GM12878 (cell line): ENCODE data around the gene RAD51B. TPM values are rescaled to one million over a fixed set of nuclear protein-coding genes. Genes with fewer than 3 reads are reported as not detected.

Source experiments
- ATAC-seq: fragments of 200-7000 bp; cut with Tn5 transposase; 3 replicates; pipeline ENCODE4 v1.9.1; 2020; ENCODE audit warnings: mild to moderate bottlenecking, moderate library complexity
- BruUV-seq: library from RNA; stranded (reverse); fragments of 400-500 nt; replicated peaks from 2 replicates; lab custom pipeline; 2021; lab: Mats Ljungman, UMichigan
- CTCF ChIA-PET: fragments of 300-600 bp; sonication (Branson Sonifier 250); formaldehyde crosslinking; extraction: SDS; loops from one replicate; lab custom pipeline; 2021; ENCODE audit warnings: inconsistent platforms; lab: Yijun Ruan, JAX
- POLR2A ChIA-PET: fragments of 350-600 bp; formaldehyde crosslinking; extraction: SDS; loops from one replicate; lab custom pipeline; 2021; ENCODE audit warnings: inconsistent platforms; lab: Charles Lee
- RAD21 ChIA-PET: fragments of 300-600 bp; sonication (Branson Sonifier 250); formaldehyde crosslinking; loops from one replicate; lab custom pipeline; 2023; ENCODE audit warnings: antibody characterized with exemption; ENCODE audit not compliant: unreplicated experiment; lab: Charles Lee
- SMC1A ChIA-PET: fragments of 300-600 bp; sonication (Branson Sonifier 250); formaldehyde crosslinking; loops from one replicate; lab custom pipeline; 2023; ENCODE audit not compliant: unreplicated experiment, uncharacterized antibody; lab: Charles Lee
- DNase-seq: peaks from one replicate; pipeline ENCODE4 v3.0.0-alpha.2; 2011; ENCODE audit warnings: low read depth, low spot score
- FAIRE-seq: peaks from 3 replicates; lab custom pipeline; 2011; peaks lifted over from hg19 to GRCh38; lab: Jason Lieb, UNC
- H2AFZ ChIP-seq: 2 replicates; pipeline ENCODE4 v1.6.0; 2011; ENCODE audit warnings: low read depth, low read length, control low read depth; ENCODE audit not compliant: control insufficient read depth
- H3K27ac ChIP-seq: 2 replicates; pipeline ENCODE4 v1.5.1; 2011; ENCODE audit warnings: control low read depth; ENCODE audit not compliant: control insufficient read depth, insufficient read depth
- H3K27me3 ChIP-seq, 2 experiments: replicated peaks in 1 of 2; 2 replicates each; pipeline versions ENCODE4 v1.6.0 to v1.6.1; 2011; ENCODE audit warnings: low read length in 1 of 2; ENCODE audit not compliant: control insufficient read depth in 2 of 2, insufficient read depth in 2 of 2
- H3K36me3 ChIP-seq, 2 experiments: 2 replicates each; pipeline ENCODE4 v1.5.1; 2011; ENCODE audit warnings: low read length in 1 of 2; ENCODE audit not compliant: control insufficient read depth in 2 of 2, insufficient read depth in 2 of 2
- H3K4me1 ChIP-seq: 2 replicates; pipeline ENCODE4 v1.6.1; 2011; ENCODE audit warnings: mild to moderate bottlenecking, low read length, moderate library complexity, mixed read lengths; ENCODE audit not compliant: control insufficient read depth, insufficient read depth
- H3K4me2 ChIP-seq: 2 replicates; pipeline ENCODE4 v1.6.0; 2011; ENCODE audit warnings: control low read depth; ENCODE audit not compliant: control insufficient read depth, insufficient read depth
- H3K4me3 ChIP-seq: fragments of 200-600 bp; sonication (generic); 2 replicates; pipeline ENCODE4 v1.5.1; 2016
- H3K79me2 ChIP-seq: 2 replicates; pipeline ENCODE4 v1.6.0; 2011; ENCODE audit warnings: low read length; ENCODE audit not compliant: control insufficient read depth, insufficient read depth
- H3K9ac ChIP-seq: 2 replicates; pipeline ENCODE4 v1.8.0; 2011; ENCODE audit warnings: low read length, control low read depth, mixed read lengths; ENCODE audit not compliant: control insufficient read depth, insufficient read depth
- H3K9me3 ChIP-seq: replicated peaks from 3 replicates; pipeline ENCODE4 v1.5.1; 2011; ENCODE audit warnings: mild to moderate bottlenecking, low read length; ENCODE audit not compliant: control insufficient read depth, insufficient read depth
- H4K20me1 ChIP-seq: 2 replicates; pipeline ENCODE4 v1.6.0; 2011; ENCODE audit not compliant: control insufficient read depth, insufficient read depth
- ATF7 ChIP-seq: fragments of 450-650 bp; IDR thresholded peaks from 2 replicates; pipeline ENCODE4 v1.6.1; 2016; ENCODE audit warnings: low read depth, mild to moderate bottlenecking
- CREB1 ChIP-seq: IDR thresholded peaks from 2 replicates; pipeline ENCODE4 v1.6.1; 2012; ENCODE audit warnings: low read depth, mild to moderate bottlenecking, inconsistent platforms
- CREM ChIP-seq: IDR thresholded peaks from 2 replicates; pipeline ENCODE4 v1.6.1; 2014; ENCODE audit warnings: antibody characterized with exemption, low read depth
- EED ChIP-seq: sonication (generic); IDR thresholded peaks from 2 replicates; pipeline ENCODE4 v1.6.1; 2016; ENCODE audit warnings: antibody characterized with exemption, low read depth
- HCFC1 ChIP-seq: fragments of 150-350 bp; IDR thresholded peaks from 2 replicates; pipeline ENCODE4 v1.6.1; 2014; ENCODE audit warnings: low read length
- HDGF ChIP-seq: fragments of 450-650 bp; IDR thresholded peaks from 2 replicates; pipeline ENCODE4 v1.6.1; 2016; ENCODE audit warnings: antibody characterized with exemption
- IKZF1 ChIP-seq: fragments of 450-650 bp; conservative IDR thresholded peaks from 2 replicates; pipeline ENCODE4 v1.6.1; 2017; ENCODE audit warnings: antibody characterized with exemption, mild to moderate bottlenecking
- IKZF2 ChIP-seq, 2 experiments: fragments of 450-650 bp; IDR thresholded peaks; 2 replicates each; pipeline ENCODE4 v1.6.1; 2017; ENCODE audit warnings: mild to moderate bottlenecking in 2 of 2, moderate library complexity in 2 of 2
- MTA2 ChIP-seq: fragments of 450-650 bp; IDR thresholded peaks from 2 replicates; pipeline ENCODE4 v1.6.1; 2016; ENCODE audit warnings: low read depth, mild to moderate bottlenecking, moderate library complexity
- MXI1 ChIP-seq: fragments of 150-350 bp; IDR thresholded peaks from 2 replicates; pipeline ENCODE4 v1.6.1; 2011; ENCODE audit warnings: low read depth, mild to moderate bottlenecking, inconsistent platforms, low read length, improper control_type of control experiment
- NBN ChIP-seq: fragments of 450-650 bp; IDR thresholded peaks from 2 replicates; pipeline ENCODE4 v1.6.1; 2016
- NFYA ChIP-seq: IDR thresholded peaks from 2 replicates; pipeline ENCODE4 v1.6.1; 2011; ENCODE audit warnings: low read depth, mild to moderate bottlenecking, low read length, improper control_type of control experiment, borderline replicate concordance
- PML ChIP-seq: IDR thresholded peaks from 2 replicates; pipeline ENCODE4 v1.6.1; 2012; ENCODE audit warnings: low read length, inconsistent platforms
- POLR2AphosphoS5 ChIP-seq: IDR thresholded peaks from 2 replicates; pipeline ENCODE4 v1.6.1; 2011; ENCODE audit warnings: mild to moderate bottlenecking, low read length, inconsistent platforms
- RELB ChIP-seq: fragments of 450-650 bp; IDR thresholded peaks from 2 replicates; pipeline ENCODE4 v1.6.1; 2017; ENCODE audit warnings: low read depth, mild to moderate bottlenecking, moderate library complexity
- RUNX3 ChIP-seq: IDR thresholded peaks from 2 replicates; pipeline ENCODE4 v1.6.1; 2012; ENCODE audit warnings: low read length, inconsistent platforms
- SPI1 ChIP-seq: IDR thresholded peaks from 2 replicates; pipeline ENCODE4 v1.6.1; 2011; ENCODE audit warnings: low read depth, mild to moderate bottlenecking, low read length, moderate library complexity, borderline replicate concordance; ENCODE audit not compliant: insufficient read depth
- WGBS: methylation state at CpG from one replicate; pipeline ENCODE4 v1.1.6; 2016; ENCODE audit warnings: low lambda C conversion rate; ENCODE audit not compliant: insufficient replicate concordance, insufficient coverage; ENCODE audit errors: missing lambda C conversion rate; 5-methylcytosine and 5-hydroxymethylcytosine counted together
- in situ Hi-C: fragments of 300-500 bp; cut with MboI; formaldehyde crosslinking; loops from 9 replicates; pipeline ENCODE4 v1.14.3; 2018; ENCODE audit warnings: mixed read lengths
- intact Hi-C: fragments of 100-400 bp; cut with micrococcal nuclease; formaldehyde crosslinking; loops from one replicate; pipeline ENCODE4 v1.14.2; 2022; ENCODE audit not compliant: unreplicated experiment
- polyA plus RNA-seq, 11 experiments: library from polyadenylated mRNA; depleted of rRNA in 4 of 11; unstranded in 6 of 11; stranded (reverse) in 5 of 11; fragments of >200 nt; fragmentation: Nextera tagmentation in 4 of 11; fragmentation: Illumina TruSeq in 1 of 11; extraction: Ambion mirVana in 4 of 11; extraction: Trizol in 1 of 11; gene quantifications; 1 replicate in 1 of 11; 2 replicates in 10 of 11; pipeline versions ENCODE4 v1.2.1 to v1.2.3, GENCODE V29; 2011 to 2016; ENCODE audit warnings: inconsistent platforms in 2 of 11, missing spikeins in 2 of 11, low read depth in 1 of 11
- total RNA-seq, 4 experiments: library from RNA; depleted of rRNA in 3 of 4; stranded (reverse); fragments of >200 nt in 3 of 4; fragmentation: Illumina TruSeq in 1 of 4; extraction: Trizol in 1 of 4; gene quantifications; 2 replicates each; pipeline versions ENCODE4 v1.2.1 to v1.2.3, GENCODE V29; 2013 to 2021
- TF ChIP-seq, protein P1 (sequence below): fragments of 450-650 bp; IDR thresholded peaks from 2 replicates; pipeline ENCODE4 v1.6.1; 2017; ENCODE audit warnings: mild to moderate bottlenecking, moderate library complexity

Gene RAD51B
- total and polyA plus RNA-seq, 10 of the 15 experiments (the other 5 are each of a cell fraction or from before 2014, with no cell fraction given), result 9.8 to 26.8 (median 21.3) TPM

GRCh38 chr14:68377006-68377405 is 557.4 kb downstream of the RAD51B start (continued):
- TF ChIP-seq SPI1 (no peak), HCFC1 (no peak), RUNX3 (no peak)
- TF ChIP-seq, all 136 proteins: peak for 0

GRCh38 chr14:68377459-68377858 is 557.9 kb downstream of the RAD51B start:
- no peak overlapping the region for H3K4me3 ChIP-seq
- FAIRE-seq, result peak; percentile 71
- TF ChIP-seq ATF7, result peak; percentile 72; the same call in 1 of the 2 replicates
- TF ChIP-seq RUNX3, result peak; percentile 38
- no peak for TF ChIP-seq HCFC1
- TF ChIP-seq HDGF, result peak; percentile 78
- TF ChIP-seq RELB, result peak; percentile 61
- TF ChIP-seq NBN, result peak; percentile 67; the same call in 1 of the 2 replicates
- no peak for TF ChIP-seq MXI1
- TF ChIP-seq, protein P1, sequence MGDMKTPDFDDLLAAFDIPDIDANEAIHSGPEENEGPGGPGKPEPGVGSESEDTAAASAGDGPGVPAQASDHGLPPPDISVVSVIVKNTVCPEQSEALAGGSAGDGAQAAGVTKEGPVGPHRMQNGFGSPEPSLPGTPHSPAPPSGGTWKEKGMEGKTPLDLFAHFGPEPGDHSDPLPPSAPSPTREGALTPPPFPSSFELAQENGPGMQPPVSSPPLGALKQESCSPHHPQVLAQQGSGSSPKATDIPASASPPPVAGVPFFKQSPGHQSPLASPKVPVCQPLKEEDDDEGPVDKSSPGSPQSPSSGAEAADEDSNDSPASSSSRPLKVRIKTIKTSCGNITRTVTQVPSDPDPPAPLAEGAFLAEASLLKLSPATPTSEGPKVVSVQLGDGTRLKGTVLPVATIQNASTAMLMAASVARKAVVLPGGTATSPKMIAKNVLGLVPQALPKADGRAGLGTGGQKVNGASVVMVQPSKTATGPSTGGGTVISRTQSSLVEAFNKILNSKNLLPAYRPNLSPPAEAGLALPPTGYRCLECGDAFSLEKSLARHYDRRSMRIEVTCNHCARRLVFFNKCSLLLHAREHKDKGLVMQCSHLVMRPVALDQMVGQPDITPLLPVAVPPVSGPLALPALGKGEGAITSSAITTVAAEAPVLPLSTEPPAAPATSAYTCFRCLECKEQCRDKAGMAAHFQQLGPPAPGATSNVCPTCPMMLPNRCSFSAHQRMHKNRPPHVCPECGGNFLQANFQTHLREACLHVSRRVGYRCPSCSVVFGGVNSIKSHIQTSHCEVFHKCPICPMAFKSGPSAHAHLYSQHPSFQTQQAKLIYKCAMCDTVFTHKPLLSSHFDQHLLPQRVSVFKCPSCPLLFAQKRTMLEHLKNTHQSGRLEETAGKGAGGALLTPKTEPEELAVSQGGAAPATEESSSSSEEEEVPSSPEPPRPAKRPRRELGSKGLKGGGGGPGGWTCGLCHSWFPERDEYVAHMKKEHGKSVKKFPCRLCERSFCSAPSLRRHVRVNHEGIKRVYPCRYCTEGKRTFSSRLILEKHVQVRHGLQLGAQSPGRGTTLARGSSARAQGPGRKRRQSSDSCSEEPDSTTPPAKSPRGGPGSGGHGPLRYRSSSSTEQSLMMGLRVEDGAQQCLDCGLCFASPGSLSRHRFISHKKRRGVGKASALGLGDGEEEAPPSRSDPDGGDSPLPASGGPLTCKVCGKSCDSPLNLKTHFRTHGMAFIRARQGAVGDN, result peak; percentile 94
- TF ChIP-seq NFYA, result no peak
- peak; percentile 71; the same call in 1 of the 2 replicates for TF ChIP-seq SPI1
- peak; percentile 51; the same call in 1 of the 2 replicates for TF ChIP-seq CREM
- peak; percentile 55; the same call in 1 of the 2 replicates for TF ChIP-seq POLR2AphosphoS5
- peak; percentile 57; the same call in 1 of the 2 replicates for TF ChIP-seq MTA2
- peak; percentile 89 for TF ChIP-seq IKZF1
- peak; percentile 77 for TF ChIP-seq EED
- TF ChIP-seq PML, result no peak
- peak; percentile 86; a peak in 3 of 4 replicates for TF ChIP-seq IKZF2 (IDR thresholded peaks at IDR 0.05)
- peak; percentile 37; the same call in 1 of the 2 replicates for TF ChIP-seq CREB1

More at GRCh38 chr14:68377459-68377858, 557.9 kb downstream of the RAD51B start:
- BruUV-seq, result no TSS peak
- peak overlapping the region; percentile 83 for H3K27ac ChIP-seq
- peaks cover 0 to 2% of the 10 kb centered on the region in 2 experiments; a peak in 1 of 4 replicates for H3K36me3 ChIP-seq
- POLR2A ChIA-PET, result interaction anchor here (0.7 to 8.2 kb wide), 19 partner anchors 9 to 439 kb away, joined by 3 to 103 read pairs (median 4); partner anchors contain the start of gene ZFP36L1
- RAD21 ChIA-PET, result interaction anchor here (0.6 to 15.0 kb wide), 30 partner anchors 10 to 440 kb away, joined by 3 to 194 read pairs (median 8); partner anchors contain the start of gene ZFP36L1
- ATAC-seq (peak; percentile 28), DNase-seq (no peak)
- intact Hi-C loops (no loop called here), in situ Hi-C loops (no loop called here)
- peak overlapping the region; percentile 71 for H3K4me2 ChIP-seq
- WGBS, result 23% methylated on average over 8 of the region's 8 CpGs
- H3K9ac ChIP-seq, result peak overlapping the region; percentile 55
- H3K9me3 ChIP-seq, result peaks cover 7% of the 10 kb centered on the region; the same call in 2 of the 3 replicates
- peaks cover 10% of the 10 kb centered on the region for H3K79me2 ChIP-seq
- SMC1A ChIA-PET, result interaction anchor here (1.0 to 8.7 kb wide), 24 partner anchors 9 to 438 kb away, joined by 3 to 181 read pairs (median 7); no protein-coding TSS in a partner anchor
- H4K20me1 ChIP-seq, result no peaks in the 10 kb centered on the region
- H3K4me1 ChIP-seq, result peaks cover 67% of the 10 kb centered on the region
- CTCF ChIA-PET, result interaction anchor here (0.6 to 7.6 kb wide), 20 partner anchors 9 to 446 kb away, joined by 3 to 60 read pairs (median 4); no protein-coding TSS in a partner anchor
- H3K27me3 ChIP-seq, result no peaks in the 10 kb centered on the region
- H2AFZ ChIP-seq, result peak overlapping the region; percentile 85
